GM08714 (cell line): ENCODE measurements around the gene PPTC7.
"Not testable (repeated sequence)": the region's sequence is repeated elsewhere in the genome, so short reads cannot be mapped to it uniquely, and the experiment has no call there.

Experiments used
- H3K4me3 ChIP-seq: fragments of 200-500 bp; sonication (Bioruptor generic); 2 replicates; pipeline ENCODE4 v1.5.1; 2014; ENCODE audit warnings: mild to moderate bottlenecking, low read length, inconsistent platforms
- ZNF274 ChIP-seq: IDR thresholded peaks from 2 replicates; pipeline ENCODE4 v1.6.1; 2012; ENCODE audit warnings: mild to moderate bottlenecking, low read depth, low read length

PPTC7 gene

GRCh38 chr12:110537605-110538409 is 45.3 kb downstream of the PPTC7 start:
- TF ChIP-seq ZNF274: no peak
- H3K4me3 ChIP-seq: no peak overlapping the region

GRCh38 chr12:110536834-110537604 is 46.1 kb downstream of the PPTC7 start:
- H3K4me3 ChIP-seq: no peak overlapping the region
- no peak for TF ChIP-seq ZNF274

DNA sequence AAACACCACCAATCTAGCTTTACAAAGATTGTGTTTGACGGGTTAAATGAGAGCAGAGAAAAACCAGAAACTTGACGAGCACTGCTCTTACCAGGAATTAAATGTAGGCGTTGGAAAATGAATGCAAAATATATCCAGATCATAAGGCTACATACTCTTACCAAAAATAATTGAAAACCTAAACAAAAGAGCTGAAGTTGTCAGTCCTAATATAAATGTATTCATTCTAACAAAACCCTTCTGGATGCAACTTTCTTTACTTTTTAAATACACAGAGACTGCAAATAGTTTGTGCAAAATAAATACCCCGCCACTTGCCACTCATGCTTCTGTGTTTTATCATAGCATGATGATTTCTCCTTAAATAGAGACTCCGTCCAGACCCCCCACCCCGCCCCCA is 48.3 kb downstream of the PPTC7 start:
- no peak for TF ChIP-seq ZNF274
- H3K4me3 ChIP-seq: no peak overlapping the region

- H3K4me3 ChIP-seq: no peak overlapping the region
- TF ChIP-seq ZNF274: no peak
Observed at GRCh38 chr12:110533607-110534006, 49.5 kb downstream of the PPTC7 start.

GRCh38 chr12:110532644-110533043 is 50.5 kb downstream of the PPTC7 start:
- no peak overlapping the region for H3K4me3 ChIP-seq
- no peak for TF ChIP-seq ZNF274

- H3K4me3 ChIP-seq: peak overlapping the region; percentile 11; the same call in 1 of the 2 replicates
Observed at GRCh38 chr12:110531741-110532333, 51.3 kb downstream of the PPTC7 start.

DNA sequence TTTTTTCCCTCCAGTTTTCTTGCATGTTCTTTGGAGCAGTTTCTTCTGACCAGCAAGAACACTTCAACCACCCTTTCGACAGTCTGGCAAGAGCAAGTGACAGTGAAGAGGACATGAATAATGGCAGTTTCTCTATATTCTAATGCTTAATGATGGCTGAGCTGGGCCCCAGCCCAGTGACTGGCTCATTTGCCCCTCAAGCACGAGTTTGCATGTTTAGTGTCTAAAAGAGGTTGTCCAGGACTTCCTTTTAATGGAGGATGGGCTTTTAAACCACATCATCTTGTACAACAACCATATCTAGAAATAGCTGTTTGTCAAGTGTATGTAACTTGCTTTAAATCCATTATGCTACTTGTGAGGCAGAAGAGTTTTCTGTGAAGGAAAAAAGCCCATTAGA is 52.6 kb downstream of the PPTC7 start:
- H3K4me3 ChIP-seq: no peak overlapping the region; the same call in 1 of the 2 replicates
- TF ChIP-seq ZNF274: no peak

More at GRCh38 chr12:110531741-110532333, 51.3 kb downstream of the PPTC7 start:
- no peak for TF ChIP-seq ZNF274

GRCh38 chr12:110528277-110528839 is 54.8 kb downstream of the PPTC7 start:
- TF ChIP-seq ZNF274: no peak
- no peak overlapping the region for H3K4me3 ChIP-seq

- H3K4me3 ChIP-seq: not testable (repeated sequence)
Observed at GRCh38 chr12:110520876-110521712, 62.0 kb downstream of the PPTC7 start.

DNA sequence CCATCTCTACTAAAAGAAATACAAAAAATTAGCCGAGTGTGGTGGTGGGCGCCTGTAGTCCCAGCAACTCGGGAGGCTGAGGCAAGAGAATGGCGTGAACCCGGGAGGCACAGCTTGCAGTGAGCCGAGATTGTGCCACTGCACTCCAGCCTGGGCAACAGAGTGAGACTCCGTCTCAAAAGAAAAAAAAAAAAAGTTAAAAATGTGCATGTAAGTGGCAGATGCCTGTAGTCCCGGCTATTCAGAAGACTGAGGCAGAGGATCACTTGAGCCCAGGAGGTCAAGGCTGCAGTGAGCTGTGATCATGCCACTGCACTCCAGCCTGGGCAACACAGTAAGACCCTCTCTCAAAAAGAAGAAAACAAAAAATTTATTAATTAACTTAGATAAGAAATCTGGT is 65.1 kb downstream of the PPTC7 start:
- H3K4me3 ChIP-seq: not testable (repeated sequence)

- no peak for TF ChIP-seq ZNF274
- no peak overlapping the region for H3K4me3 ChIP-seq
Observed at GRCh38 chr12:110516995-110517394, 66.1 kb downstream of the PPTC7 start.

DNA sequence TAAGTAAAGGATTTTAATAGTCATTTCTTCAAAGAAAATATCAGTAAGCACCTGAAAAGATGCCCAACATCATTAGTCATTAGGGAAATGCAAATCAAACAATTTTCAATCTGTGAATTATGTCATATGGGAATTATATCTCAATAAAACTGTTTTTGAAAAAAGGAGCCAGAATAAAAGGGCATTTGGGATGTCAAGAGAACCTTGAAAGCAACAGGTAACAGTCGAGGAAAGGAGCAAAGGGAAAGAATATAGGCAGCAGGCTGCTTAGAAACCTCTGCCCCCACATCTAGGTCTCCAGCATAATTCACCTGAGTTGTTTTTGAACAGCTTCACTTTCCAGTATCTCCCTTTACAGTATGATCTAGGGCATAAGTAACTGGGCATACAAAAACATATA is 68.8 kb downstream of the PPTC7 start:
- TF ChIP-seq ZNF274: no peak
- no peak overlapping the region for H3K4me3 ChIP-seq

GRCh38 chr12:110513842-110514241 is 69.3 kb downstream of the PPTC7 start:
- no peak overlapping the region for H3K4me3 ChIP-seq
- no peak for TF ChIP-seq ZNF274

DNA sequence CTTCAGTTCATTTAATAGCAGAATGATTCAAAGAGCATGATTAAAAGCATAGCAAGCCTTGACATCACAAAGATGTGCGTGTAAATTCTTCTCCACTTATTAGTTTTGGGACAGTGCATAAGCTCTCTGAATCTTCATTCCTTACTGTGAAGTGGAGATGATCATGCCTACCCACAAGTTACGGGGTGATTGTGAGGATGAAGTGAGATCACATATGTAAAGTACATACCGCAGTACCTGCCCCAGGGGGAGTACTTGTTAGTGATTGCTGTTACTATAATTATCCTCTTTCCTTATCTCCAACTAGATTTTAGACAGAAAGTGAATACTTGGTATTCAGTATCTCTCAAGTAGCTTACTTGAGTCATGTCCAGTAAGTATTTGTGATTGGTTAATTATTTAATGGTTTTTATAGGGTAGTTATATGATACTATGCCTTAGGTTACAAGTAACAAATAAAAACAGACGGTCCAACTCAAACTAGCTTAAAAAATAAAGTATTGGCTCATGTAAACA is 75.0 kb downstream of the PPTC7 start:
- TF ChIP-seq ZNF274: no peak
- no peak overlapping the region for H3K4me3 ChIP-seq
